Muscle of arm (tissue), 12 donors: ENCODE measurements around the gene CAPN2. TPM values are rescaled to one million over a fixed set of nuclear protein-coding genes. Genes with fewer than 3 reads are reported as not detected.
A peak's percentile ranks its signal among the peaks of the same experiment; 100 is the strongest.
"Not testable (repeated sequence)": the region's sequence is repeated elsewhere in the genome, so short reads cannot be mapped to it uniquely, and the experiment has no call there.

Source experiments
- DNase-seq: peaks from one replicate; pipeline ENCODE4 v3.0.0-alpha.2; 2013
- polyA plus RNA-seq, 12 donors: library from polyadenylated mRNA; unstranded; fragments of 120-200 nt; gene quantifications; one replicate each; pipeline ENCODE4 v1.2.1, GENCODE V29; 2013; ENCODE audit not compliant: insufficient read length in 12 of 12

The CAPN2 gene
- polyA plus RNA-seq, 12 donors = 77.6 to 121 (median 103) TPM; not detected in 1

- DNase-seq = no peak
Observed at GRCh38 chr1:223733898-223734852, 21.8 kb downstream of the CAPN2 start.

GRCh38 chr1:223736638-223737037, 24.3 kb downstream of the CAPN2 start:
- not testable (repeated sequence) for DNase-seq

GRCh38 chr1:223737342-223737741, 25.0 kb downstream of the CAPN2 start:
- DNase-seq = no peak

DNA sequence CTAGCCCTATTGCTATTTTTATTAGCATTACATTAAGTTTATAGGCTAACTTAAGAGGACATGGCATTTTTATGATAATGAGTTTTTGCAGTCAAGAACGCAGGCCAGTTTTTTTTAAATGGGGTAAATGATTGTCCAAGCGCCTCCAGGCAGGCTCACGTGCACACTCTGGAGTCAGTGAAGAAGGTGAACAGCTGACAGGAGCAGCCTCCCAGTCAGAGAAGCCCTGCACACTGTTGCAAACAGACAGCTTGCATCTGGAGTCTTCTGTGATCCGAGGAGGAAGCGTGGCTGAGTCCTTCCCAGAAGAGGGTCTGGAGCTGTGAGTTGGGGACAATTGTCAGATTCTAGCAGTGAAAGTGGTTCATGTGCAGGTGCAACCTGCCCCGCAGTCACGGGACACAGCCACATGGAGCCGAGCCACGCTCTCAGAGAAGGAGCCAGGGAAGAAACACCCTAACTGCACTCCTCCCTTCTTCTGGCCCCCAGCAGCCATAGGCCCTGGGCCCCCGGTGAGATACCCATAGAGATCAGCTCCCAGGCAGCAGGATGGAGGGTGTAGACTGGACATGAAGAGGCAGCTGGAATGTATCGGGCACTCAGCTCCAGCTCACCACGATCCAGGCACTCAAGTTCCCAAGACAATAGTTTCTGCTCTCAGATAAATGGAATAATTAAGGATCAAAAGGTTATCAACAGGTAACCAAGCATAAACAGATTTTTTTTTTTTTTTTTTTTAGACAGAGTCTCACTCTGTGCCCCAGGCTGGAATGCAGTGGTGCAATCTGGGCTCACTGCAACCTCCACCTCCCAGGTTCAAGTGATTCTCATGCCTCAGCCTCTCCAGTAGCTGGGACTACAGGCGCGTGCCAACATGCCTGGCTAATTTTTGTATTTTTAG, 26.4 kb downstream of the CAPN2 start:
- no peak for DNase-seq

GRCh38 chr1:223739366-223740037, 27.2 kb downstream of the CAPN2 start:
- peak; percentile 80 for DNase-seq

GRCh38 chr1:223740038-223740736, 27.8 kb downstream of the CAPN2 start:
- DNase-seq = not testable (repeated sequence)

DNA sequence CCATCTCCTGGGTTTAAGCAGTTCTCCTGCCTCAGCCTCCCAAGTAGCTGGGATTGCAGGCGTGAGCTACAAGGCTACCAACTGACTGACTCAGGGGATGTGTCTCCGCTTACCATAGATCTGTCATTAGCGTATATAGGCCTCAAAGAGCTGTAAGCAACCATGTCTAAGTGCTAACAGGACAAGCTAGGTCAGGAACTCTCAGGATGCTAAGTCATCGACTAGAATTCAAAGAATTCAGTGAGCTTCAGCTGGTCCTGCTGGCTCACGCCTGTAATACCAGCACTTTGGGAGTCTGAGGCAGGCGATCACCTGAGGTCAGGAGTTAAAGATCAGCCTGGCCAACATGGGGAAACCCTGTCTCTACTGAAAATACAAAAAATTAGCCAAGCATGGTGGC, 29.5 kb downstream of the CAPN2 start:
- no peak for DNase-seq

DNA sequence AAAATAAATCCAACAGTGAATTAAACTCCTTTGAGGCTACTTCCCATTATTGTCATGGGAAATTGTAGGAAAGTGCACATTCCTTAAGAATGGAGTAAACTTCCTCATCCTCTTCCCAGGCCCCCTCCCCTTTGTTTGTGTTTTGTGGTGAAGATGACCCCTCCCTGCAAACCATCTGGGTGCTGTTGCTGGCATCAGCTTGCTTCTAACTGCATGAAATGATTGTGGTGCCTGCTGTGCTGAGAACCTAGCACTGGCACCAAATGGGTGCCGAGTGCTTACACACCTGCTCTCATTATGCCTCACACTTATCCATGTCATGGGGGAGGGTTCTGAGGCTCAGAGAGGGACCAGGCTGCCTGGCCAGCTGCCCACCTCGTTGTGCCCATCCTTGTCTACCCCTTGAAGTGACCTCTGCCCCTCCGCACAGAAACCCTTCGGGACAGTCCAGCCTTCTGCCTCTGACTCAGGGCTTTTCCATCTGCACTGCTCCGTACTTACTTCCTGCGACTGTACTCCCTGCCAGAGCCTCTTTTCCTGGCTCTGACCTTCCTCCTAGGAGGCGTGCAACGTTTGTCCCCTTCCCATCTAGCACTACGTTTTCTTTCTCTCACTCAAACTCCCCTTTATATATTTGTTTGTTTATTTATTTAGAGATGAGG, 30.6 kb downstream of the CAPN2 start:
- no peak for DNase-seq

- no peak for DNase-seq
Observed at GRCh38 chr1:223745731-223746130, 33.4 kb downstream of the CAPN2 start.

DNA sequence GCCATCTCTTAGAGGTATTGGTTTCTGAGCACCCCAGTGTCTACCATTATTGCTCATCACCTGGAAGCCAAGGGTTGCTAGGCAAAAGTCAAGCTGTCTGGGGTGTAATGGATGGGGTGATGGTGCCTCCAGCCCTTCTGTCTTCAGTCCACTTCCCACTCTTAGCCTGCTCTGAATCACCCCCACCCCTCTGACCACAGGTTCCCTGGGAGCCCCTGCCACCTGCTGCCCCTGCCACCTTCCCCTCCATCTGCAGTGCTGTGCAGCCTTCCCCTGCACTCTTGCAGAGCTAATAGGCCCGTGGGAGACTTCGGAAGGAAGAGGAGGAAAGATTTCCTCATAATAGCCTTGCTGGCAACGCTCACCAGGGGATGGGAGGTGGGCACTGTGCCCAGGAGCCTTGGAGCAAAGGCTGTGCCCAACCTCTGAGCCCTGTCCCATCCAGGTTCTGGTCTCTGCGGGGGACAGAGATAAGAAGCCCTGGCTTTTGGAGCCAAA, 35.5 kb downstream of the CAPN2 start:
- DNase-seq = no peak

- DNase-seq = no peak
Observed at GRCh38 chr1:223748405-223748772, 36.0 kb downstream of the CAPN2 start.

DNA sequence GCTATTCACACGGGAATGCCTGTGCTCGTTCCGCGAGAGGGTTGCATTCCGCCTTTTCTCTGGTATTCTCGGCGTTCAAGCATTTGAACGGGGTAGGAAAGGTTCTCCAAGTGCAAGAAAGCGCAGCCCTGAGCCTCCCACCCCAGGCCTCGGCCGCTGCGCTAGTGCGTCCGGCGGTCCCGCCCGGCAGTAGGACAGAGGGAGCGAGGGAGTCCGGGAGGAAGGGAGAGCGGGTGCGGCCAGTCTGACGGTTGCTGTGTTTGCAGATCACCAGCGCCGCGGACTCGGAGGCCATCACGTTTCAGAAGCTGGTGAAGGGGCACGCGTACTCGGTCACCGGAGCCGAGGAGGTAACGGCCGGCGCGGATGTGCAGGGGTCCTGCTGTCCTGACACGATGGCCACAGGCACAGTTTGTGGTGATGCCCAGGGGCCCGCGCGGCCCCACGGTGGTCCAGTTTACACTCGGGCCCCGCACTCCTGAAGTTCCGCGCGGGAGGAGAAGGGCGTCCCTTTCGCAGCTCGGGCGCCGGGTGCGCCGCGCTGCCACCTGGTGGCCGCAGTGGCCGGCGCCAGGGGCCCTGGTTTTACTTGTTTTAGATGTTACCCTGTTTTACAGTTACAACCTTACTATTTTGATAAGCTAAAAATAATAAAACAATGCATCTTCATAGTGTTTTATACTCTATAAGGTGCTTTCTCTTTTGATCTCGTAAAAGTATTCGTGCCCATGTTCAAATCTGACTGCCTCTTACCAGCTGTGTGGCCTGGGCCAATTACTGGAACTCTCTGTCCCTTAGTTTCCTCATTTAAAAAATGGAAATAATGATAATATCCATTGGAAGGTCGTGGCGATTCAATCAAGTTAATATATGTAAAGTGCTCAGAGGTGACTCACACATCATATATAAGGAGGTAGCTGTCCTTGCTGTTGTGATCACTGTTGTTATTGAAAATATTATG, 36.7 kb downstream of the CAPN2 start:
- DNase-seq = peak; percentile 76

- no peak for DNase-seq
Observed at GRCh38 chr1:223750730-223751570, 38.6 kb downstream of the CAPN2 start.

GRCh38 chr1:223751696-223752095, 39.4 kb downstream of the CAPN2 start:
- no peak for DNase-seq

GRCh38 chr1:223752721-223753515, 40.6 kb downstream of the CAPN2 start:
- no peak for DNase-seq

GRCh38 chr1:223754681-223755431, 42.5 kb downstream of the CAPN2 start:
- DNase-seq = no peak

GRCh38 chr1:223755432-223755792, 43.1 kb downstream of the CAPN2 start:
- no peak for DNase-seq
